SK-N-SH treated with all-trans-retinoic acid at 6 μM for 48 hours (cell line): ENCODE data around the gene CFDP1.
A peak's percentile ranks its signal among the peaks of the same experiment; 100 is the strongest.

ENCODE experiments used
- ATAC-seq: fragments of 200-7000 bp; cut with Tn5 transposase; 3 replicates; pipeline ENCODE4 v1.9.1; 2020; ENCODE audit warnings: mild to moderate bottlenecking, moderate library complexity
- ARNTL ChIP-seq: fragments of 450-650 bp; formaldehyde crosslinking; IDR thresholded peaks from 2 replicates; pipeline ENCODE4 v1.5.0; 2020; ENCODE audit warnings: low read depth, mild to moderate bottlenecking, moderate library complexity, borderline replicate concordance
- BACH2 ChIP-seq: fragments of 250-450 bp; sonication (Bioruptor Pico); IDR thresholded peaks from 2 replicates; pipeline ENCODE4 v1.9.0; 2021; ENCODE audit warnings: mild to moderate bottlenecking, borderline replicate concordance
- CSDC2 ChIP-seq: fragments of 250-450 bp; sonication (Bioruptor Pico); IDR thresholded peaks from 2 replicates; pipeline ENCODE4 v1.5.0; 2020; ENCODE audit warnings: mild to moderate bottlenecking, moderate library complexity
- ESRRG ChIP-seq: fragments of 250-450 bp; sonication (Bioruptor Pico); IDR thresholded peaks from 2 replicates; pipeline ENCODE4 v1.6.1; 2021; ENCODE audit warnings: mild to moderate bottlenecking
- GLIS3 ChIP-seq: fragments of 250-450 bp; sonication (Bioruptor Pico); IDR thresholded peaks from 2 replicates; pipeline ENCODE4 v1.5.0; 2020; ENCODE audit warnings: mild to moderate bottlenecking, moderate library complexity
- ISL1 ChIP-seq: fragments of 250-450 bp; sonication (Bioruptor Pico); IDR thresholded peaks from 2 replicates; pipeline ENCODE4 v2.1.2; 2022; ENCODE audit warnings: mild to moderate bottlenecking, moderate library complexity
- OSR1 ChIP-seq: fragments of 250-450 bp; sonication (Bioruptor Pico); IDR thresholded peaks from 2 replicates; pipeline ENCODE4 v1.8.0; 2022; ENCODE audit warnings: moderate library complexity, mild to moderate bottlenecking, inconsistent platforms
- RARB ChIP-seq: fragments of 250-450 bp; sonication (Bioruptor Pico); IDR thresholded peaks from 2 replicates; pipeline ENCODE4 v1.8.0; 2021; ENCODE audit warnings: mild to moderate bottlenecking, moderate library complexity
- SNAI2 ChIP-seq: fragments of 250-450 bp; sonication (Bioruptor Pico); IDR thresholded peaks from 2 replicates; pipeline ENCODE4 v1.5.0; 2020; ENCODE audit warnings: mild to moderate bottlenecking, moderate library complexity
- TCF4 ChIP-seq: fragments of 250-450 bp; sonication (Bioruptor Pico); IDR thresholded peaks from 2 replicates; pipeline ENCODE4 v1.8.0; 2021; ENCODE audit warnings: mild to moderate bottlenecking, moderate library complexity, borderline replicate concordance
- TOX ChIP-seq: fragments of 250-450 bp; sonication (Bioruptor Pico); IDR thresholded peaks from 2 replicates; pipeline ENCODE4 v1.8.0; 2021; ENCODE audit warnings: mild to moderate bottlenecking, moderate library complexity, borderline replicate concordance
- ZC3H10 ChIP-seq: fragments of 250-450 bp; sonication (Bioruptor Pico); IDR thresholded peaks from 2 replicates; pipeline ENCODE4 v1.5.1; 2021; ENCODE audit warnings: mild to moderate bottlenecking, moderate library complexity
- ZFP30 ChIP-seq: fragments of 450-650 bp; formaldehyde crosslinking; IDR thresholded peaks from 2 replicates; pipeline ENCODE4 v1.5.0; 2022; ENCODE audit warnings: mild to moderate bottlenecking, moderate library complexity
- ZNF565 ChIP-seq: fragments of 450-650 bp; formaldehyde crosslinking; conservative IDR thresholded peaks from 2 replicates; pipeline ENCODE4 v1.5.0; 2020; ENCODE audit warnings: low read depth, mild to moderate bottlenecking, moderate library complexity
- ZNF70 ChIP-seq: fragments of 450-650 bp; formaldehyde crosslinking; IDR thresholded peaks from 2 replicates; pipeline ENCODE4 v1.5.0; 2020; ENCODE audit warnings: mild to moderate bottlenecking, moderate library complexity
- ZNF8 ChIP-seq: fragments of 450-650 bp; formaldehyde crosslinking; IDR thresholded peaks from 2 replicates; pipeline ENCODE4 v1.5.0; 2020; ENCODE audit warnings: mild to moderate bottlenecking, moderate library complexity
- TF ChIP-seq, protein P1 (sequence below): fragments of 250-450 bp; sonication (Bioruptor Pico); IDR thresholded peaks from 2 replicates; pipeline ENCODE4 v1.5.1; 2021; ENCODE audit warnings: mild to moderate bottlenecking, moderate library complexity
- TF ChIP-seq, protein P2 (sequence below): fragments of 250-450 bp; sonication (Bioruptor Pico); IDR thresholded peaks from 2 replicates; pipeline ENCODE4 v1.8.0; 2021; ENCODE audit warnings: low read depth, mild to moderate bottlenecking, moderate library complexity, borderline replicate concordance
- TF ChIP-seq, protein P3 (sequence below): fragments of 250-450 bp; sonication (Bioruptor Pico); IDR thresholded peaks from 2 replicates; pipeline ENCODE4 v1.5.1; 2020; ENCODE audit warnings: low read depth, mild to moderate bottlenecking, moderate library complexity
- TF ChIP-seq, protein P4 (sequence below): fragments of 250-450 bp; sonication (Bioruptor Pico); IDR thresholded peaks from 2 replicates; pipeline ENCODE4 v1.5.0; 2020; ENCODE audit warnings: mild to moderate bottlenecking, moderate library complexity
- TF ChIP-seq, protein P5 (sequence below): fragments of 250-450 bp; sonication (Bioruptor Pico); IDR thresholded peaks from 2 replicates; pipeline ENCODE4 v1.8.0; 2020; ENCODE audit warnings: mild to moderate bottlenecking, moderate library complexity, borderline replicate concordance

The CFDP1 gene

DNA sequence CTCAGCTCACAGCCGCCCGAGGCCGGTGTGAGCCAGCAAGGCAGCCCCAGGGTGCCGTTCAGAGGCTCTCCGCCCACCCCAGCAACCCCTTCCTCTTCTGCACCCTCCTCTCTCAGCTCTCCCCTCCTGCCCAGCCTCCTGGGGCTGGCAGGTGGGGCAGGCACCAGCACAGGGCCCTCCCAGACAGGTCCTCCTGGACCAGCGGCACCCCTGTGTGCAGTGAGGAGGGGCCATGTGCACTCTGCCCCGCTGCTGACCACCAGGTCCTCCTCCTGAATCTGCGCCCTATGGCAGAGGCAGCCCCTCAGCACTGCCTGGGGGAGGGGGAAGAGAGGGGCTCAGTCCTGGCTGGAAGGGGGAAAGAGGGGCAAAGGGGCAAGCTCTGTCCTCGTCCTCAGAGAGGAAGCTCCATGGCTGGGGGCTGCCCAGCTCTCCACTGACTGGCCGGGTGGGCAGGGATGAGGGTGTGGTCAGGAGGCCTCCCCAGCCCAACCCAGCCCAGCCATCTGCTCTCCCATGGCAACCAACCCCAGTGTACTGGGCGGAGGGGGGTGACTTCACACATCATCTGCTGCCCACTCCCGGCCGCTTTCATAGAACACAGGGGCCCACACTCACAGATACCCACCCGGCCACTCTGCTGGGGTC is 176.5 kb downstream of the CFDP1 start:
- TF ChIP-seq GLIS3 (CRISPR knock-in tag) (no peak), CSDC2 (CRISPR knock-in tag) (no peak), ISL1 (CRISPR knock-in tag) (no peak), ARNTL (CRISPR knock-in tag) (no peak), RARB (CRISPR knock-in tag) (no peak), SNAI2 (CRISPR knock-in tag) (no peak), ZNF8 (CRISPR knock-in tag) (no peak), ZNF565 (CRISPR knock-in tag) (no peak), ZNF70 (CRISPR knock-in tag) (no peak), ZC3H10 (CRISPR knock-in tag) (no peak), BACH2 (CRISPR knock-in tag) (no peak), TOX (no peak), ZFP30 (CRISPR knock-in tag) (no peak)
- TF ChIP-seq, protein P1, sequence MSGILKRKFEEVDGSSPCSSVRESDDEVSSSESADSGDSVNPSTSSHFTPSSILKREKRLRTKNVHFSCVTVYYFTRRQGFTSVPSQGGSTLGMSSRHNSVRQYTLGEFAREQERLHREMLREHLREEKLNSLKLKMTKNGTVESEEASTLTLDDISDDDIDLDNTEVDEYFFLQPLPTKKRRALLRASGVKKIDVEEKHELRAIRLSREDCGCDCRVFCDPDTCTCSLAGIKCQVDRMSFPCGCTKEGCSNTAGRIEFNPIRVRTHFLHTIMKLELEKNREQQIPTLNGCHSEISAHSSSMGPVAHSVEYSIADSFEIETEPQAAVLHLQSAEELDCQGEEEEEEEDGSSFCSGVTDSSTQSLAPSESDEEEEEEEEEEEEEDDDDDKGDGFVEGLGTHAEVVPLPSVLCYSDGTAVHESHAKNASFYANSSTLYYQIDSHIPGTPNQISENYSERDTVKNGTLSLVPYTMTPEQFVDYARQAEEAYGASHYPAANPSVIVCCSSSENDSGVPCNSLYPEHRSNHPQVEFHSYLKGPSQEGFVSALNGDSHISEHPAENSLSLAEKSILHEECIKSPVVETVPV (CRISPR knock-in tag) = no peak
- TF ChIP-seq, protein P2, sequence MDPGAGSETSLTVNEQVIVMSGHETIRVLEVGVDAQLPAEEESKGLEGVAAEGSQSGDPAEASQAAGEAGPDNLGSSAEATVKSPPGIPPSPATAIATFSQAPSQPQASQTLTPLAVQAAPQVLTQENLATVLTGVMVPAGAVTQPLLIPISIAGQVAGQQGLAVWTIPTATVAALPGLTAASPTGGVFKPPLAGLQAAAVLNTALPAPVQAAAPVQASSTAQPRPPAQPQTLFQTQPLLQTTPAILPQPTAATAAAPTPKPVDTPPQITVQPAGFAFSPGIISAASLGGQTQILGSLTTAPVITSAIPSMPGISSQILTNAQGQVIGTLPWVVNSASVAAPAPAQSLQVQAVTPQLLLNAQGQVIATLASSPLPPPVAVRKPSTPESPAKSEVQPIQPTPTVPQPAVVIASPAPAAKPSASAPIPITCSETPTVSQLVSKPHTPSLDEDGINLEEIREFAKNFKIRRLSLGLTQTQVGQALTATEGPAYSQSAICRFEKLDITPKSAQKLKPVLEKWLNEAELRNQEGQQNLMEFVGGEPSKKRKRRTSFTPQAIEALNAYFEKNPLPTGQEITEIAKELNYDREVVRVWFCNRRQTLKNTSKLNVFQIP = no peak
- TF ChIP-seq, protein P3, sequence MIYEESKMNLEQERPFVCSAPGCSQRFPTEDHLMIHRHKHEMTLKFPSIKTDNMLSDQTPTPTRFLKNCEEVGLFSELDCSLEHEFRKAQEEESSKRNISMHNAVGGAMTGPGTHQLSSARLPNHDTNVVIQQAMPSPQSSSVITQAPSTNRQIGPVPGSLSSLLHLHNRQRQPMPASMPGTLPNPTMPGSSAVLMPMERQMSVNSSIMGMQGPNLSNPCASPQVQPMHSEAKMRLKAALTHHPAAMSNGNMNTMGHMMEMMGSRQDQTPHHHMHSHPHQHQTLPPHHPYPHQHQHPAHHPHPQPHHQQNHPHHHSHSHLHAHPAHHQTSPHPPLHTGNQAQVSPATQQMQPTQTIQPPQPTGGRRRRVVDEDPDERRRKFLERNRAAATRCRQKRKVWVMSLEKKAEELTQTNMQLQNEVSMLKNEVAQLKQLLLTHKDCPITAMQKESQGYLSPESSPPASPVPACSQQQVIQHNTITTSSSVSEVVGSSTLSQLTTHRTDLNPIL (CRISPR knock-in tag) = no peak
- TF ChIP-seq, protein P4, sequence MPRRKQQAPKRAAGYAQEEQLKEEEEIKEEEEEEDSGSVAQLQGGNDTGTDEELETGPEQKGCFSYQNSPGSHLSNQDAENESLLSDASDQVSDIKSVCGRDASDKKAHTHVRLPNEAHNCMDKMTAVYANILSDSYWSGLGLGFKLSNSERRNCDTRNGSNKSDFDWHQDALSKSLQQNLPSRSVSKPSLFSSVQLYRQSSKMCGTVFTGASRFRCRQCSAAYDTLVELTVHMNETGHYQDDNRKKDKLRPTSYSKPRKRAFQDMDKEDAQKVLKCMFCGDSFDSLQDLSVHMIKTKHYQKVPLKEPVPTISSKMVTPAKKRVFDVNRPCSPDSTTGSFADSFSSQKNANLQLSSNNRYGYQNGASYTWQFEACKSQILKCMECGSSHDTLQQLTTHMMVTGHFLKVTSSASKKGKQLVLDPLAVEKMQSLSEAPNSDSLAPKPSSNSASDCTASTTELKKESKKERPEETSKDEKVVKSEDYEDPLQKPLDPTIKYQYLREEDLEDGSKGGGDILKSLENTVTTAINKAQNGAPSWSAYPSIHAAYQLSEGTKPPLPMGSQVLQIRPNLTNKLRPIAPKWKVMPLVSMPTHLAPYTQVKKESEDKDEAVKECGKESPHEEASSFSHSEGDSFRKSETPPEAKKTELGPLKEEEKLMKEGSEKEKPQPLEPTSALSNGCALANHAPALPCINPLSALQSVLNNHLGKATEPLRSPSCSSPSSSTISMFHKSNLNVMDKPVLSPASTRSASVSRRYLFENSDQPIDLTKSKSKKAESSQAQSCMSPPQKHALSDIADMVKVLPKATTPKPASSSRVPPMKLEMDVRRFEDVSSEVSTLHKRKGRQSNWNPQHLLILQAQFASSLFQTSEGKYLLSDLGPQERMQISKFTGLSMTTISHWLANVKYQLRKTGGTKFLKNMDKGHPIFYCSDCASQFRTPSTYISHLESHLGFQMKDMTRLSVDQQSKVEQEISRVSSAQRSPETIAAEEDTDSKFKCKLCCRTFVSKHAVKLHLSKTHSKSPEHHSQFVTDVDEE = no peak
- no peak for ATAC-seq

DNA sequence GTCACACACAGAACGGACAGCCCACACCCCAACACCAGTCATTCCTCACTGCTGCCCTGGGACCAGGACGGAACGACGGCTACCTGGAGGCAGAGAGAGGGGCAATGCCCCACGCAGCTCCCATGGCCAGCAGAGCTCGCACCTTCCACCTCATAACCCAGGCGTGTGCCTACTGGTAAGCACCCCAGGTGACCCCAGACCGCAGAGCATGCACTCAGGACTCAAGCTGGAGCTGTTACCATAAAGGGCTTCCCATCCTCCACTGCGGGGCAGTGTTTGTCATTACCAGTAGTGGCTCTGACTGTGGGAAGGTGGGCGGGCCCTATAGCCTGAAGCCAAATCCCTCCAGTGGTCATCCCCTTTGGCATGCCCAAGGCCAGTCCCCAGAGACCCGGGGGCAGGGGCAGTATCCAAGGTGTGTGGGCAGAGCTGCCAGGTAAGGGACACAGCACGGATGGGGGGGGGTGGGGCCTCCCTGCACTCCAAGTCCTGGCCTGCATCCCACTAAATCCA is 177.2 kb downstream of the CFDP1 start:
- TF ChIP-seq RARB (CRISPR knock-in tag) (no peak), ARNTL (CRISPR knock-in tag) (no peak), ZNF8 (CRISPR knock-in tag) (no peak)
- no peak for ATAC-seq

DNA sequence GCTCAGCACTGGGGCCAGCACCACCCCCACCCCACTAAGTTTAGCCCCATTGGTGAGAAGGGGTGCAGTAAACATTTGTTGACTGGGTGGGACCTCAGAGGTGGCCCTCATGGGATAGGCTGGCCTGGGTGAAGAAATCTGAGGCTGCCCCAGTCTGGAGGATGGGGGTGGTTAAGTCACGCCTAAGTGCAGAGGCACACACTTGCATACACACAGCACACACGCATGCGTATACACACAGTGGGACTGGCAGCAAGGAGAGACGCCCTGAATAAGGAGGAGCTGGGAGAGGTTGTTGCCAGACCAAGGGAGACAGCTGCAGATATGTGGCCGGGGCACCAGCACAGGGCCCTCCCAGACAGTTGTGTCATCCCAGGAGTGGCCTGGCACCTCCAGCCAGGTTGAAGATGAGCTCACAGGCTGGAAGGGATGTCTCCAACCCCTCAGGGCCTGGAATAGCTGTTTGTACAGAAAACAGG is 178.9 kb downstream of the CFDP1 start:
- ATAC-seq = peak; percentile 27
- TF ChIP-seq ISL1 (CRISPR knock-in tag) = no peak
- TF ChIP-seq CSDC2 (CRISPR knock-in tag) = no peak
- no peak for TF ChIP-seq ZNF8 (CRISPR knock-in tag)
- no peak for TF ChIP-seq ESRRG (CRISPR knock-in tag)
- TF ChIP-seq, protein P5, sequence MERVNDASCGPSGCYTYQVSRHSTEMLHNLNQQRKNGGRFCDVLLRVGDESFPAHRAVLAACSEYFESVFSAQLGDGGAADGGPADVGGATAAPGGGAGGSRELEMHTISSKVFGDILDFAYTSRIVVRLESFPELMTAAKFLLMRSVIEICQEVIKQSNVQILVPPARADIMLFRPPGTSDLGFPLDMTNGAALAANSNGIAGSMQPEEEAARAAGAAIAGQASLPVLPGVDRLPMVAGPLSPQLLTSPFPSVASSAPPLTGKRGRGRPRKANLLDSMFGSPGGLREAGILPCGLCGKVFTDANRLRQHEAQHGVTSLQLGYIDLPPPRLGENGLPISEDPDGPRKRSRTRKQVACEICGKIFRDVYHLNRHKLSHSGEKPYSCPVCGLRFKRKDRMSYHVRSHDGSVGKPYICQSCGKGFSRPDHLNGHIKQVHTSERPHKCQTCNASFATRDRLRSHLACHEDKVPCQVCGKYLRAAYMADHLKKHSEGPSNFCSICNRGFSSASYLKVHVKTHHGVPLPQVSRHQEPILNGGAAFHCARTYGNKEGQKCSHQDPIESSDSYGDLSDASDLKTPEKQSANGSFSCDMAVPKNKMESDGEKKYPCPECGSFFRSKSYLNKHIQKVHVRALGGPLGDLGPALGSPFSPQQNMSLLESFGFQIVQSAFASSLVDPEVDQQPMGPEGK (CRISPR knock-in tag) = no peak
- TF ChIP-seq, protein P3 (CRISPR knock-in tag) = no peak
- no peak for TF ChIP-seq ARNTL (CRISPR knock-in tag)
- TF ChIP-seq, protein P1 (CRISPR knock-in tag) = no peak
- TF ChIP-seq, protein P4 = no peak
- no peak for TF ChIP-seq OSR1
- TF ChIP-seq BACH2 (CRISPR knock-in tag) = no peak
- TF ChIP-seq TCF4 (CRISPR knock-in tag) = no peak
- TF ChIP-seq ZFP30 (CRISPR knock-in tag) = no peak
